ENCODE results near the gene ABCB1. TPM values are rescaled to one million over a fixed set of nuclear protein-coding genes. Genes with fewer than 3 reads are reported as not detected.
"Not testable (repeated sequence)": the region's sequence is repeated elsewhere in the genome, so short reads cannot be mapped to it uniquely, and the experiment has no call there.

ABCB1 gene
- total and polyA plus RNA-seq, 9 of the 15 experiments (the other 6 are each of a cell fraction or from before 2014, with no cell fraction given): 0.03 to 0.86 (median 0.52) TPM

DNA sequence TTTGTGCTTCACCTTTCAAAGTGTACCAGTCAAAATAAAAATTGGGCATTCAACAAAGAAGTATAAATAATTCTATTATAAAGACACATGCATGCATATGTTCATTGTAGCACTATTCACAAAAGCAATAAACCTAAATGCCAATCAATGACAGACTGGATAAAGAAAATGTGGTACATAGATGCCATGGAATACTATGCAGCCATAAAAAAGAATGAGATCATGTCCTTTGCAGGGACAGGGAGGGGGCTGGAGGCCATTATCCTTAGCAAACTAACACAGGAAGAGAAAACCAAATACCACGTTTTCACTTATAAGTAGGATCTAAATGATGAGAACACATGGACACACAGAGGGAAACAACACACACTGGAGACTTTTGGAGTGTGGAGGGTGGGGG lies 28.2 kb downstream of the ABCB1 start:
- H3K36me3 ChIP-seq (ENCODE audit: control insufficient read depth, insufficient read depth, low read length); H3K9ac ChIP-seq (ENCODE audit: insufficient read depth in 1 of 2, low read depth in 2 of 2, low read length in 2 of 2); H3K4me1 ChIP-seq (replicated peaks in 1 of 2; ENCODE audit: control insufficient read depth in 2 of 2, insufficient read depth in 2 of 2, low read length in 2 of 2); H3K27me3 ChIP-seq (ENCODE audit: control insufficient read depth in 2 of 2, insufficient read depth in 2 of 2, low read length in 2 of 2); H4K20me1 ChIP-seq (replicated peaks; ENCODE audit: control insufficient read depth, insufficient read depth, low read length); H3K9me1 ChIP-seq (ENCODE audit: control insufficient read depth, insufficient read depth, low read length); BruUV-seq (replicated peaks); CTCF ChIA-PET (ENCODE audit: low intra/inter-chr PET ratio); POLR2A ChIA-PET; FAIRE-seq; H3K4me3 ChIP-seq; H2AFZ ChIP-seq (ENCODE audit: low read depth, low read length); H3K79me2 ChIP-seq (ENCODE audit: control insufficient read depth, insufficient read depth, low read length); intact Hi-C loops (cut with micrococcal nuclease); ATAC-seq; DNase-seq (ENCODE audit: extremely low read depth in 1 of 4, low spot score in 3 of 4); in situ Hi-C loops (cut with MboI); H3K4me2 ChIP-seq (ENCODE audit: insufficient read depth, low read length); H3K27ac ChIP-seq (ENCODE audit: extremely low read depth, low read depth, low read length); H3K9me3 ChIP-seq (replicated peaks; ENCODE audit: control insufficient read depth, insufficient read depth, low read depth, low read length): not testable (repeated sequence)
- 5% methylated on average over 1 of the region's 1 CpG for whole genome bisulfite sequencing (ENCODE audit: insufficient coverage, low coverage, missing lambda C conversion rate)
- peak; percentile 85 for TF ChIP-seq ZNF146 (CRISPR knock-in tag; IDR thresholded peaks at IDR 0.05; ENCODE audit: unreplicated experiment)

DNA sequence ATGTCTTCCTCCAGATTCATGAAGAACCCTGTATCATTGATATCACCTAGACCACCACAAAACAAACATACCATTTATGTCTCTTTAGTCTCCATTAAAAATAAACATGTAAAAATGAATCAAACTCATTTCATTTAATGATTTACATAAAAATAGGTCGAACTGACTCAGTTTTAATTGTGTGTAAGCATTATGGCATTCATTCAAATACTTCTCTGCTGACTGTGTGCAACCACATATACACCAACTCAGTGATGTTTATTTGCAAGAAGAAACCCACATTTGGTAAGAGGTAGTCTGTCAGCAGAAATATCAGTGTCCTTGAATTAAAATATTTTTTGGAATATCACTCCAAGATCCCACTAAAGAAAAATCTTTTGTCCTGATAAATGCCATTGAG lies 30.5 kb downstream of the ABCB1 start:
- DNase-seq (ENCODE audit: extremely low read depth in 1 of 4, low spot score in 3 of 4) (no peak), ATAC-seq (no peak), FAIRE-seq (no peak)
- no peak overlapping the region for H2AFZ ChIP-seq (ENCODE audit: low read depth, low read length)
- no peaks in the 10 kb centered on the region for H4K20me1 ChIP-seq (replicated peaks; ENCODE audit: control insufficient read depth, insufficient read depth, low read length)
- H3K36me3 ChIP-seq (ENCODE audit: control insufficient read depth, insufficient read depth, low read length): no peaks in the 10 kb centered on the region
- H3K9me3 ChIP-seq (replicated peaks; ENCODE audit: control insufficient read depth, insufficient read depth, low read depth, low read length): no peaks in the 10 kb centered on the region
- no peak overlapping the region for H3K27ac ChIP-seq (ENCODE audit: extremely low read depth, low read depth, low read length)
- no peaks in the 10 kb centered on the region for H3K79me2 ChIP-seq (ENCODE audit: control insufficient read depth, insufficient read depth, low read length)
- no TSS peak for BruUV-seq (replicated peaks)
- no peaks in the 10 kb centered on the region for H3K9me1 ChIP-seq (ENCODE audit: control insufficient read depth, insufficient read depth, low read length)
- POLR2A ChIA-PET: no interaction called here
- no peak overlapping the region for H3K4me3 ChIP-seq
- CTCF ChIA-PET (ENCODE audit: low intra/inter-chr PET ratio): no interaction called here
- no peak overlapping the region for H3K9ac ChIP-seq (ENCODE audit: insufficient read depth in 1 of 2, low read depth in 2 of 2, low read length in 2 of 2)
- H3K4me2 ChIP-seq (ENCODE audit: insufficient read depth, low read length): no peak overlapping the region
- in situ Hi-C loops (cut with MboI) (no loop called here), intact Hi-C loops (cut with micrococcal nuclease) (no loop called here)
- 0% methylated on average over 1 of the region's 1 CpG for WGBS (ENCODE audit: insufficient coverage, low coverage, missing lambda C conversion rate)
- H3K4me1 ChIP-seq (replicated peaks in 1 of 2; ENCODE audit: control insufficient read depth in 2 of 2, insufficient read depth in 2 of 2, low read length in 2 of 2): no peaks in the 10 kb centered on the region
- H3K27me3 ChIP-seq (ENCODE audit: control insufficient read depth in 2 of 2, insufficient read depth in 2 of 2, low read length in 2 of 2): no peaks in the 10 kb centered on the region
- TF ChIP-seq TBP (optimal IDR thresholded peaks at IDR 0.05; ENCODE audit: low read depth, low read length) (no peak), POLR2H (tag; IDR thresholded peaks at IDR 0.05; ENCODE audit: low read depth) (no peak), ELF2 (CRISPR knock-in tag; IDR thresholded peaks at IDR 0.05) (no peak), RBM15 (IDR thresholded peaks at IDR 0.05; ENCODE audit: insufficient read depth, low read length) (no peak), CHD1 (IDR thresholded peaks at IDR 0.05; ENCODE audit: low read length) (no peak), SLC30A9 (CRISPR knock-in tag; IDR thresholded peaks at IDR 0.05) (no peak), GABPB2 (CRISPR knock-in tag; conservative IDR thresholded peaks at IDR 0.05) (no peak)
- TF ChIP-seq, protein P1, sequence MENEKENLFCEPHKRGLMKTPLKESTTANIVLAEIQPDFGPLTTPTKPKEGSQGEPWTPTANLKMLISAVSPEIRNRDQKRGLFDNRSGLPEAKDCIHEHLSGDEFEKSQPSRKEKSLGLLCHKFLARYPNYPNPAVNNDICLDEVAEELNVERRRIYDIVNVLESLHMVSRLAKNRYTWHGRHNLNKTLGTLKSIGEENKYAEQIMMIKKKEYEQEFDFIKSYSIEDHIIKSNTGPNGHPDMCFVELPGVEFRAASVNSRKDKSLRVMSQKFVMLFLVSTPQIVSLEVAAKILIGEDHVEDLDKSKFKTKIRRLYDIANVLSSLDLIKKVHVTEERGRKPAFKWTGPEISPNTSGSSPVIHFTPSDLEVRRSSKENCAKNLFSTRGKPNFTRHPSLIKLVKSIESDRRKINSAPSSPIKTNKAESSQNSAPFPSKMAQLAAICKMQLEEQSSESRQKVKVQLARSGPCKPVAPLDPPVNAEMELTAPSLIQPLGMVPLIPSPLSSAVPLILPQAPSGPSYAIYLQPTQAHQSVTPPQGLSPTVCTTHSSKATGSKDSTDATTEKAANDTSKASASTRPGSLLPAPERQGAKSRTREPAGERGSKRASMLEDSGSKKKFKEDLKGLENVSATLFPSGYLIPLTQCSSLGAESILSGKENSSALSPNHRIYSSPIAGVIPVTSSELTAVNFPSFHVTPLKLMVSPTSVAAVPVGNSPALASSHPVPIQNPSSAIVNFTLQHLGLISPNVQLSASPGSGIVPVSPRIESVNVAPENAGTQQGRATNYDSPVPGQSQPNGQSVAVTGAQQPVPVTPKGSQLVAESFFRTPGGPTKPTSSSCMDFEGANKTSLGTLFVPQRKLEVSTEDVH (IDR thresholded peaks at IDR 0.05; ENCODE audit: low read depth, partially characterized antibody): no peak
- TF ChIP-seq, protein P2, sequence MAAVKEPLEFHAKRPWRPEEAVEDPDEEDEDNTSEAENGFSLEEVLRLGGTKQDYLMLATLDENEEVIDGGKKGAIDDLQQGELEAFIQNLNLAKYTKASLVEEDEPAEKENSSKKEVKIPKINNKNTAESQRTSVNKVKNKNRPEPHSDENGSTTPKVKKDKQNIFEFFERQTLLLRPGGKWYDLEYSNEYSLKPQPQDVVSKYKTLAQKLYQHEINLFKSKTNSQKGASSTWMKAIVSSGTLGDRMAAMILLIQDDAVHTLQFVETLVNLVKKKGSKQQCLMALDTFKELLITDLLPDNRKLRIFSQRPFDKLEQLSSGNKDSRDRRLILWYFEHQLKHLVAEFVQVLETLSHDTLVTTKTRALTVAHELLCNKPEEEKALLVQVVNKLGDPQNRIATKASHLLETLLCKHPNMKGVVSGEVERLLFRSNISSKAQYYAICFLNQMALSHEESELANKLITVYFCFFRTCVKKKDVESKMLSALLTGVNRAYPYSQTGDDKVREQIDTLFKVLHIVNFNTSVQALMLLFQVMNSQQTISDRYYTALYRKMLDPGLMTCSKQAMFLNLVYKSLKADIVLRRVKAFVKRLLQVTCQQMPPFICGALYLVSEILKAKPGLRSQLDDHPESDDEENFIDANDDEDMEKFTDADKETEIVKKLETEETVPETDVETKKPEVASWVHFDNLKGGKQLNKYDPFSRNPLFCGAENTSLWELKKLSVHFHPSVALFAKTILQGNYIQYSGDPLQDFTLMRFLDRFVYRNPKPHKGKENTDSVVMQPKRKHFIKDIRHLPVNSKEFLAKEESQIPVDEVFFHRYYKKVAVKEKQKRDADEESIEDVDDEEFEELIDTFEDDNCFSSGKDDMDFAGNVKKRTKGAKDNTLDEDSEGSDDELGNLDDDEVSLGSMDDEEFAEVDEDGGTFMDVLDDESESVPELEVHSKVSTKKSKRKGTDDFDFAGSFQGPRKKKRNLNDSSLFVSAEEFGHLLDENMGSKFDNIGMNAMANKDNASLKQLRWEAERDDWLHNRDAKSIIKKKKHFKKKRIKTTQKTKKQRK (IDR thresholded peaks at IDR 0.05; ENCODE audit: borderline replicate concordance, low read depth, low read length): no peak

Data from K562 (cell line).